GM12891 (cell line): ENCODE results near the gene ZNF222.

ENCODE experiments used
- POLR2A ChIP-seq: IDR thresholded peaks from 2 replicates; pipeline ENCODE4 v1.6.1; 2011; ENCODE audit warnings: low read depth, low read length, control low read depth
- POLR2AphosphoS5 ChIP-seq: IDR thresholded peaks from 2 replicates; pipeline ENCODE4 v1.6.1; 2011; ENCODE audit warnings: low read depth, low read length, control low read depth

- no peak for TF ChIP-seq POLR2A
- TF ChIP-seq POLR2AphosphoS5: no peak
Observed at GRCh38 chr19:43976732-43977131, 48.4 kb upstream of the ZNF222 start.
